ENCODE results near the gene IL10RA.
"Not testable (repeated sequence)": the region's sequence is repeated elsewhere in the genome, so short reads cannot be mapped to it uniquely, and the experiment has no call there.

The IL10RA gene

GRCh38 chr11:117961896-117962295, 24.3 kb upstream of the IL10RA start:
- DNase-seq (ENCODE audit: low read depth in 2 of 2, low spot score in 1 of 2), result no peak

GRCh38 chr11:117962826-117963225, 23.4 kb upstream of the IL10RA start:
- no peak for DNase-seq (ENCODE audit: low read depth in 2 of 2, low spot score in 1 of 2)

- no peak for DNase-seq (ENCODE audit: low read depth in 2 of 2, low spot score in 1 of 2)
Observed at GRCh38 chr11:117966908-117967307, 19.3 kb upstream of the IL10RA start.

- DNase-seq (ENCODE audit: low read depth in 2 of 2, low spot score in 1 of 2), result no peak
Observed at GRCh38 chr11:117969160-117969991, 16.8 kb upstream of the IL10RA start.

- no peak for DNase-seq (ENCODE audit: low read depth in 2 of 2, low spot score in 1 of 2)
Observed at GRCh38 chr11:117970400-117971024, 15.7 kb upstream of the IL10RA start.

- no peak for DNase-seq (ENCODE audit: low read depth in 2 of 2, low spot score in 1 of 2)
Observed at GRCh38 chr11:117972044-117972443, 14.2 kb upstream of the IL10RA start.

- DNase-seq (ENCODE audit: low read depth in 2 of 2, low spot score in 1 of 2), result no peak
Observed at GRCh38 chr11:117972629-117973502, 13.3 kb upstream of the IL10RA start.

GRCh38 chr11:117973503-117973860, 12.7 kb upstream of the IL10RA start:
- DNase-seq (ENCODE audit: low read depth in 2 of 2, low spot score in 1 of 2), result no peak

- no peak for DNase-seq (ENCODE audit: low read depth in 2 of 2, low spot score in 1 of 2)
Observed at GRCh38 chr11:117976445-117976844, 9.7 kb upstream of the IL10RA start.

DNA sequence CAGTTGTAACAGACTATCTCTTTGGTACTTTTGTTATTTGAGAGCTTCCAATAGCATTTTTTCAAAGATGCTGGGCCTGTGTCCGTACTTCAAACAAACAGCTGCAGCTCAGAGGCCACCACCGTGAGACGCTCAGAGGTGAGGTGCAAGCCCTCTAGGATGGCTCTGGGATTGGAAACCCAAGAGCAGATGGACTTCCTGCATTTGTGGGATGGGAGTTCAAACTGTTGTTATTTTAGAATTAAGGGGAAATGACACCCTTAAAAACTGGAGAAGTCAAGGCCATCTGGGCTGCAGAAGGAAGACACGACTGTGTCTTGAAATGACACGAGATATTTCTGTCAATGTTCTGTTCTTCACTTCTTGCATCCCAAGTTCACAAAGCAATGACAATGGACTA, 9.2 kb upstream of the IL10RA start:
- DNase-seq (ENCODE audit: low read depth in 2 of 2, low spot score in 1 of 2), result no peak

GRCh38 chr11:117977612-117978264, 8.5 kb upstream of the IL10RA start:
- not testable (repeated sequence) for DNase-seq (ENCODE audit: low read depth in 2 of 2, low spot score in 1 of 2)

- not testable (repeated sequence) for DNase-seq (ENCODE audit: low read depth in 2 of 2, low spot score in 1 of 2)
Observed at GRCh38 chr11:117978291-117978910, 7.8 kb upstream of the IL10RA start.

DNA sequence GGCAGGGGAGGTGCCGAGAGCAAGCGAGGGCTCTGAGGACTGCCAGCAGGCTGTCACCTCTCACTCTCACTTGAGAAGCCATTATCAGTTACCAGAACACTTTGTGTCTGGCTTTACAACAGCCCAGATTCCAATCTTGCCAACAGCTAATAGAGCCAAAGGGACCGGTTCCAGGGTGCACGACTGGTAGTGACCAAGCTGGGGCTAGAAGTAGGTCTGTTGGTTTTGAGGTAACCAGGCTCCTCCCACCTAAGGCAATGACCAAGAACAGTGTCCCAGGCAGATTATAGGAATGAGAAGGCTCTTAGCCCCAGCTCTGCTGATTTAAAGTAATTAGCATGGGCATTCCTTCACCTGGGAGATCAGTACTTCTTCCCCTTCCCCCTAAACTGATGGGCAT, 7.2 kb upstream of the IL10RA start:
- no peak for DNase-seq (ENCODE audit: low read depth in 2 of 2, low spot score in 1 of 2)

- DNase-seq (ENCODE audit: low read depth in 2 of 2, low spot score in 1 of 2), result no peak
Observed at GRCh38 chr11:117979481-117980211, 6.5 kb upstream of the IL10RA start.

GRCh38 chr11:117980280-117980679, 5.9 kb upstream of the IL10RA start:
- DNase-seq (ENCODE audit: low read depth in 2 of 2, low spot score in 1 of 2), result no peak

DNA sequence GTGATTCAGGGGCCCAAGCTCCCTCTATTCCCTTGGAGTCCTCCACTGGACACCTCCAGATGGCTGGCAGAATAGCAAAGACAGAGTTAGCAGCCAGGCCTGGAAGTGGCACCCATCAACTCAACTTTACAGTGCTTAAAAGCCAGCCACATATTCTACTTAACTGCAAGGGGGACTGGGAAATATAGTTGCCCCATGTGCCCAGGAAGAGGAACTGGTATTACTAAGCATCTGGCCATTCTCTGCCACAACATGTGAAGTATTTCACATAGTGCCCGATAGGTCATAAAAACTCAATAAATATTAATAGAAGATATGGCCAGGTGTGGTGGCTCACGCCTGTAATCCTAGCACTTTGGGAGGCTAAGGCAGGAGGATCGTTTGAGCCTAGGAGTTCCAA, 5.5 kb upstream of the IL10RA start:
- no peak for DNase-seq (ENCODE audit: low read depth in 2 of 2, low spot score in 1 of 2)

DNA sequence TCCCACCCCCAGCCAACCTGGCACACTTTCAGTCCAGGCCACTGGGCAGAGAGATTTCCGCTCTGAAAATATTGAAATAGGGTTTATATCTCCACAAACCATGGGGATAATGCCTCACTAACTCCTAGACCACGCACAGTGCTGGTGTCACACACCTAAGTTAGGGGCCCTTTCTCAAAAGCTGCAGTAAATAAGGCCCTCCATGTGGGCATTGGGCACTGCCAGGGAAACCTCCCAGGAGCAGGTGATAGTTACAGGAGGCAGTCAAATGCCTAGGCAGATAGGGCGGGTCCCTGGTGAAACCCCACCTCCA, 3.1 kb upstream of the IL10RA start:
- DNase-seq (ENCODE audit: low read depth in 2 of 2, low spot score in 1 of 2), result no peak

DNA sequence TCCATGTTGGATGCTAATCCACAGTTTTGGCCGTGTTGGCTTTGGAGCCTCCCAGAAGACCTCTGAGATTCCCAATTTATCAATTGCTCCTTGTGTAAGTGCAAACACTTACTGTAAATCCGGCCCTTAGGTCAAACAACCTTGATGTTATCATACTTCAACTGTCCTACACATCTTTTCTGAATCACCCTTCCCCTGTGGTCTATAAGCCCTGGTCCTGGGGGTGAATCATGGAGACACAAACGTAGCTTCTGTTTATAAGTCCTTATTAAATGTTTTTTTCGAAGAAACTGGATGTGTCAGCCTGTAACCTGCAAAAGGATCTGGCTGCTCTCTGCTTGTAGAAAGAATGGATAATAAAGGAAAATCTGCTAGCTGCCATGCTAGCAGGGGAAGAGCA, 1.7 kb upstream of the IL10RA start:
- no peak for DNase-seq (ENCODE audit: low read depth in 2 of 2, low spot score in 1 of 2)

GRCh38 chr11:117986981-117987574, 884 bp downstream of the IL10RA start:
- DNase-seq (ENCODE audit: low read depth in 2 of 2, low spot score in 1 of 2), result no peak
